ENCODE results near the gene RAD51B. TPM values are rescaled to one million over a fixed set of nuclear protein-coding genes. Genes with fewer than 3 reads are reported as not detected.
A peak's percentile ranks its signal among the peaks of the same experiment; 100 is the strongest.

Gene RAD51B
- total and polyA plus RNA-seq, 2 donors (not counting 1 experiment from before 2014, with no cell fraction given): 4.6 to 16.3 TPM

DNA sequence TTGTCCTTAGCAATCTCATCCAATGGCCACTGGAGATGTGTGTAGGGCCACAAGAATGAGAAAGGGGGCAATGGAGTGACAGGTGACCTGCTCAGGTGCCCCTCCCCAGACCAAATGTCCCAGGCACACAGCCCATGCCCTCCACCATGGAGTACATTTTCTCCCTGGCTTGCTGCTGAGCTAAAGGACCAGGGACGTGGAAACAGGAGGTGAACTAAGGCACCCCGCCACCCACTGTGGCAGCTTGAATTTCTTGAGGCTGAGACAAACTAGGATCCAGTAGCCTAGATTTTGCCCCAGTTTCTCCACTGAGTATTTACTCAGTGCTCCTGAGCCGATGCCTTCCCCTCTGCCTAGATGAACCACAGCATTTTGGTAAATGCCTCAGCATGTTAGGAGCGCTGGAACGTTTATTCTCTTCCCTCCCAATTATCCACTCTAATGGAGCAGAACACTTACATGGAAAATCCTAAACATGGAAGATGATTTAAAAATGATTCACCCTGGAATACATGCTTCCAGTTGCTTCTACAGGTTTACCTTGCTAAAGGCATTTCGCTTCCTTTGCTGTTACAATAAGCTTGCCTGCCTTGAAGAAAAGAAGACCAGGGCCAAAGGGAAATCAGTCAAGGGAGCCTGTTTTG, 775.3 kb downstream of the RAD51B start:
- no peak overlapping the region for H3K9ac ChIP-seq (ENCODE audit: insufficient read depth, low read length)

DNA sequence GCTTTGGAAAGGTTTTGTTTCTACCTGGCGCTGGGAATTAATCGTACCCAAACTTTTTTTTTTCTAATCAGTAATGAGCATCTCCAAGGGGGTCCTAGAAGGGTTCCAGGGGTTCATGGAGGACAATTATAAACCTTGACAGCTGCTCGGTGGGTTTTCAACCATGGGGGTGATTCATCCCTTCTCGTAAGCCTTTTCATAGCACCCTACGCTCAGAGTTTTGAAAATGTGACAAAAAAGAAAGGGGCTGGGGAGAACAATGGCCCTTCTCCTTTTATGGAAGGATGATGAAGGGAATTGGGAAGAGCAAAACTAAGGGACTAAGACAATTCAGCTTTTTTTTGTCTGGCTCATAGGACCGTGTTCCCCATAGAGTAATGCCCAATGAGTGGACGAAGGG, 776.6 kb downstream of the RAD51B start:
- no peak for TF ChIP-seq EZH2 (IDR thresholded peaks at IDR 0.05; ENCODE audit: low read length, missing control alignments)
- TF ChIP-seq, protein P1, sequence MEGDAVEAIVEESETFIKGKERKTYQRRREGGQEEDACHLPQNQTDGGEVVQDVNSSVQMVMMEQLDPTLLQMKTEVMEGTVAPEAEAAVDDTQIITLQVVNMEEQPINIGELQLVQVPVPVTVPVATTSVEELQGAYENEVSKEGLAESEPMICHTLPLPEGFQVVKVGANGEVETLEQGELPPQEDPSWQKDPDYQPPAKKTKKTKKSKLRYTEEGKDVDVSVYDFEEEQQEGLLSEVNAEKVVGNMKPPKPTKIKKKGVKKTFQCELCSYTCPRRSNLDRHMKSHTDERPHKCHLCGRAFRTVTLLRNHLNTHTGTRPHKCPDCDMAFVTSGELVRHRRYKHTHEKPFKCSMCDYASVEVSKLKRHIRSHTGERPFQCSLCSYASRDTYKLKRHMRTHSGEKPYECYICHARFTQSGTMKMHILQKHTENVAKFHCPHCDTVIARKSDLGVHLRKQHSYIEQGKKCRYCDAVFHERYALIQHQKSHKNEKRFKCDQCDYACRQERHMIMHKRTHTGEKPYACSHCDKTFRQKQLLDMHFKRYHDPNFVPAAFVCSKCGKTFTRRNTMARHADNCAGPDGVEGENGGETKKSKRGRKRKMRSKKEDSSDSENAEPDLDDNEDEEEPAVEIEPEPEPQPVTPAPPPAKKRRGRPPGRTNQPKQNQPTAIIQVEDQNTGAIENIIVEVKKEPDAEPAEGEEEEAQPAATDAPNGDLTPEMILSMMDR (conservative IDR thresholded peaks at IDR 0.05 in 1 of 2, IDR thresholded peaks at IDR 0.05 in 1 of 2; ENCODE audit: low read depth in 1 of 2, low read length in 2 of 2): no peak
- peaks cover 13% of the 10 kb centered on the region for H3K4me1 ChIP-seq (ENCODE audit: control insufficient read depth, extremely low read depth, insufficient read depth, low read length)
- peak in 1 of 2 donors; percentile 25 for DNase-seq (ENCODE audit: low read depth in 2 of 2)
- H3K4me2 ChIP-seq (ENCODE audit: extremely low read depth, insufficient read depth, low read length): no peak overlapping the region
- H3K36me3 ChIP-seq (ENCODE audit: control insufficient read depth, insufficient read depth, low read length): no peaks in the 10 kb centered on the region
- H3K79me2 ChIP-seq (ENCODE audit: control insufficient read depth, insufficient read depth, low read length): no peaks in the 10 kb centered on the region
- no peak overlapping the region for H3K9ac ChIP-seq (ENCODE audit: insufficient read depth, low read length)
- no peaks in the 10 kb centered on the region for H3K27me3 ChIP-seq (ENCODE audit: control insufficient read depth, insufficient read depth, low read length)
- H2AFZ ChIP-seq (ENCODE audit: low read length): no peak overlapping the region
- H3K9me3 ChIP-seq (ENCODE audit: control insufficient read depth, insufficient read depth, low read depth, low read length): no peaks in the 10 kb centered on the region
- H3K4me3 ChIP-seq (replicated peaks in 1 of 4; ENCODE audit: control extremely low read depth in 1 of 4, insufficient read depth in 1 of 4, low read depth in 3 of 4, low read length in 4 of 4): no peak overlapping the region
- H4K20me1 ChIP-seq (ENCODE audit: control insufficient read depth, extremely low read depth, insufficient read depth, low read length): no peaks in the 10 kb centered on the region
- no peak overlapping the region for H3K27ac ChIP-seq (ENCODE audit: insufficient read depth, low read length)

More for the DNA sequence above, 775.3 kb downstream of the RAD51B start:
- TF ChIP-seq, protein P1 (conservative IDR thresholded peaks at IDR 0.05 in 1 of 2, IDR thresholded peaks at IDR 0.05 in 1 of 2; ENCODE audit: low read depth in 1 of 2, low read length in 2 of 2): no peak
- TF ChIP-seq EZH2 (IDR thresholded peaks at IDR 0.05; ENCODE audit: low read length, missing control alignments): no peak
- no peak overlapping the region for H2AFZ ChIP-seq (ENCODE audit: low read length)
- no peaks in the 10 kb centered on the region for H3K79me2 ChIP-seq (ENCODE audit: control insufficient read depth, insufficient read depth, low read length)
- no peak overlapping the region for H3K4me3 ChIP-seq (replicated peaks in 1 of 4; ENCODE audit: control extremely low read depth in 1 of 4, insufficient read depth in 1 of 4, low read depth in 3 of 4, low read length in 4 of 4)
- no peak overlapping the region for H3K4me2 ChIP-seq (ENCODE audit: extremely low read depth, insufficient read depth, low read length)
- no peak for DNase-seq (ENCODE audit: low read depth in 2 of 2)
- H4K20me1 ChIP-seq (ENCODE audit: control insufficient read depth, extremely low read depth, insufficient read depth, low read length): no peaks in the 10 kb centered on the region
- no peak overlapping the region for H3K27ac ChIP-seq (ENCODE audit: insufficient read depth, low read length)
- peaks cover 18% of the 10 kb centered on the region for H3K4me1 ChIP-seq (ENCODE audit: control insufficient read depth, extremely low read depth, insufficient read depth, low read length)
- no peaks in the 10 kb centered on the region for H3K9me3 ChIP-seq (ENCODE audit: control insufficient read depth, insufficient read depth, low read depth, low read length)
- no peaks in the 10 kb centered on the region for H3K36me3 ChIP-seq (ENCODE audit: control insufficient read depth, insufficient read depth, low read length)
- H3K27me3 ChIP-seq (ENCODE audit: control insufficient read depth, insufficient read depth, low read length): no peaks in the 10 kb centered on the region

DNA sequence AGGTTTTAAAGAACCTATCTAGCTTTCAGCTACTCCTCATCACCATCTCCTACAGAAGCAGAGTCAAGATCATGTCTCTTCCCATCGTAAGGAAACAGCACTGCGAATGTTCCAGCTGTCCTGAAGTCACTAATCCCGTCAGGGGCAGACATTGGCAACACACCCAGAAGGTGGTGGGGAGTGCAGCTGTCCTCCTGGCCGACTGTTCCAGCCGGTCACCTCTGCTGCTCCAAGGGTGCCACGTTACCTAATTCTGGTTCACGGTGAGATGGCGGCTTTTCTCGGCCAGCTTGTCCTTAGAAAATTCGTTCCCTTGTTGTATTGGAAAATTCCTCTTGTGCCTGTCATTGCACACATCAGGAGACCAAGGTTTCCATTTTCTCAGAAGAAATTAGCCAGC, 777.1 kb downstream of the RAD51B start:
- no peak overlapping the region for H3K27ac ChIP-seq (ENCODE audit: insufficient read depth, low read length)
- DNase-seq (ENCODE audit: low read depth in 2 of 2): no peak
- no peaks in the 10 kb centered on the region for H3K36me3 ChIP-seq (ENCODE audit: control insufficient read depth, insufficient read depth, low read length)
- H3K79me2 ChIP-seq (ENCODE audit: control insufficient read depth, insufficient read depth, low read length): no peaks in the 10 kb centered on the region
- H3K4me2 ChIP-seq (ENCODE audit: extremely low read depth, insufficient read depth, low read length): no peak overlapping the region
- H3K9me3 ChIP-seq (ENCODE audit: control insufficient read depth, insufficient read depth, low read depth, low read length): no peaks in the 10 kb centered on the region
- TF ChIP-seq, protein P1 (conservative IDR thresholded peaks at IDR 0.05 in 1 of 2, IDR thresholded peaks at IDR 0.05 in 1 of 2; ENCODE audit: low read depth in 1 of 2, low read length in 2 of 2): no peak
- TF ChIP-seq EZH2 (IDR thresholded peaks at IDR 0.05; ENCODE audit: low read length, missing control alignments): no peak
- no peak overlapping the region for H2AFZ ChIP-seq (ENCODE audit: low read length)
- H4K20me1 ChIP-seq (ENCODE audit: control insufficient read depth, extremely low read depth, insufficient read depth, low read length): no peaks in the 10 kb centered on the region
- no peak overlapping the region for H3K4me3 ChIP-seq (replicated peaks in 1 of 4; ENCODE audit: control extremely low read depth in 1 of 4, insufficient read depth in 1 of 4, low read depth in 3 of 4, low read length in 4 of 4)
- H3K9ac ChIP-seq (ENCODE audit: insufficient read depth, low read length): no peak overlapping the region
- H3K4me1 ChIP-seq (ENCODE audit: control insufficient read depth, extremely low read depth, insufficient read depth, low read length): peaks cover 13% of the 10 kb centered on the region
- H3K27me3 ChIP-seq (ENCODE audit: control insufficient read depth, insufficient read depth, low read length): no peaks in the 10 kb centered on the region
